GM12892 (cell line): ENCODE measurements around the gene MCC.

Experiments used
- DNase-seq: peaks from one replicate; pipeline ENCODE4 v3.0.0; 2011; ENCODE audit not compliant: insufficient read length
- FAIRE-seq: peaks from 2 replicates; lab custom pipeline; 2011; peaks lifted over from hg19 to GRCh38; lab: Jason Lieb, UNC
- POLR2A ChIP-seq: IDR thresholded peaks from 2 replicates; pipeline ENCODE4 v1.6.1; 2011; ENCODE audit warnings: low read depth, low read length, control low read depth
- POLR2AphosphoS5 ChIP-seq: IDR thresholded peaks from 2 replicates; pipeline ENCODE4 v1.6.1; 2011; ENCODE audit warnings: low read depth, low read length, control low read depth
- TAF1 ChIP-seq: IDR thresholded peaks from 2 replicates; pipeline ENCODE4 v1.6.1; 2011; ENCODE audit warnings: low read depth, mild to moderate bottlenecking, control low read depth, low read length, borderline replicate concordance

The MCC gene

GRCh38 chr5:113060408-113061025 lies 427.7 kb downstream of the MCC start:
- FAIRE-seq: no peak
- no peak for DNase-seq
- TF ChIP-seq POLR2A (no peak), TAF1 (no peak), POLR2AphosphoS5 (no peak)

DNA sequence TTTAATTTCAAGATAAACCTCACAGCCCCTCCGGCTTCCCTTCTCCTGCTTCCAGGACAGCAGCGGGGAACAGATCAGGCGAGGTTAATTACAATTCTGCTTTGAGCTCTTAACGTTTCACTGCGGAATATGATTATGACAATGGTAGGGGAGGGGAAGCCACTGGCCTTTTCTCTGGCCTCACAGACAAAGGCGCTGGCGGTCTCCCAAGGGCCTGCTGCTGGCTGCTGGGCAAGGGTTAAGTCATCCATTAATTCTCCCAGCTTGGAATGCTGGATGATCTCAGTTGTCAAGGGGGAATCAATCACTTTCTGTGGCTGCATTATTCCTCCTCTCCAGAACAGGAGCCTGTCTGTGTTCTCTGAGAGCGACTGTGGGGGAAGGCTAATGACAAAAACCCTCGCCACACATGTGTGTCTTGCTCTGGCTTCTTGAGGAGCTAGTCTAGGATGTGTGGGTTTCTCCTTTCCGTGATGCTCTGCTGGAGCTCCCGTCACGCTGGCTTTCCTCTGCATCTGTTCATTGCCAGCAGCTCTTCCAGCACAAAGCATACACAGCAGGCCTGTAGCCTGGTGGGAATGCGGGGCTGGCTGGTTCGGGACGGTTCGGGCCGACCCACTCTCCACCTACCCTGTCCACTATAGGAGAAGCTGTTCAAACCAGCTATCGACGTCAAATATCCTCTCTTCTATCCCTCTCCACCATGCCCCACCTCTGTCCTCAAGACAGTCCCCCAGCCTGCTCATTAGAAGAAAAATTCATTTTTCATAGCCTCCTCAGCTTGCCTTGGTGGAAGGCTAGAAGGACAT lies 428.8 kb downstream of the MCC start:
- TF ChIP-seq POLR2AphosphoS5 (no peak), POLR2A (no peak), TAF1 (no peak)
- FAIRE-seq (no peak), DNase-seq (no peak)

DNA sequence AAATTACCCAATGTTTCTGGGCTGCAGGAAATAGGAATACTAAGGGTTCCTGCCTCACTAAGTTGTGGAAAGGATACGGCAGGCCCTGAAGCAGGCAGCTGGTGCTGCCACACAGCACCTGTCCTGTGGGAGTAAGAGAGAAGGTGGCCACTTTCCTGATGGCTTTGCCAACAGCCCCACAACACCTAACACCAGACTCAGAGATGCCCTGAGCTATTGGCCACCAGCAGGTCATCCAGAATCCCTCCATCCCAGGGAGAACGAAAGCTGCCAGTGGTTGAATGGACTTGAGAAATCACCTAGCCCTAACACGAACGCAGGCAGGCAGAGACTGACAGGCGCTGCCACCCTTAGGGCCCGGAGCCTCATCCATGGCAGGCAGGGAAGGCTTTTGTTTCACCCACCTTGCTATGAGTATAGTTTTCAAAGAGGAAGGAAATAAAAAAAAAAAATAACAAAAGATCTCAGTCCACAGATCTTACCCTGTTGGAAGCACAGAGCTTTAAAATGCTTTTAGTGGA lies 429.5 kb downstream of the MCC start:
- TF ChIP-seq POLR2AphosphoS5 (no peak), TAF1 (no peak), POLR2A (no peak)
- FAIRE-seq (no peak), DNase-seq (no peak)

DNA sequence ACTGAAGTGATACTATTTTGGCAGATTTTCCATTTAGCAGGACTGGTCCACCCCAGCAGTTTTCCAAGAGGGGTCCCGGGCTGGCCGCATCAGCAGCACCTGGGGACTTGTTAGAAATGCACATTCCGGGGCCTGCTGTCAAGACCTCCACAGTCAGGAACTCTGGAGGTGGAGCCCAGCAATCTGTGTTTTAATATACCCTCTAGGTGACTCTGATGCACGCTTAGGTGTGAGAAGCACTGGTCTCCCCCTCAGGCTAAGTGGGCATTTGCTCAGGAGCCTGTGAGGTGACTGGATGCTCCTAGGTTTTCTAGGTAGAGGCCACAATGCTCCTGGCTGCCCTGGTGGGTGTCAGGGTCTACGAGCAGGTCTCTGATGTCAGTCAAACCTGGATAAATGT lies 430.0 kb downstream of the MCC start:
- TF ChIP-seq TAF1 (no peak), POLR2A (no peak), POLR2AphosphoS5 (no peak)
- DNase-seq (no peak), FAIRE-seq (no peak)

DNA sequence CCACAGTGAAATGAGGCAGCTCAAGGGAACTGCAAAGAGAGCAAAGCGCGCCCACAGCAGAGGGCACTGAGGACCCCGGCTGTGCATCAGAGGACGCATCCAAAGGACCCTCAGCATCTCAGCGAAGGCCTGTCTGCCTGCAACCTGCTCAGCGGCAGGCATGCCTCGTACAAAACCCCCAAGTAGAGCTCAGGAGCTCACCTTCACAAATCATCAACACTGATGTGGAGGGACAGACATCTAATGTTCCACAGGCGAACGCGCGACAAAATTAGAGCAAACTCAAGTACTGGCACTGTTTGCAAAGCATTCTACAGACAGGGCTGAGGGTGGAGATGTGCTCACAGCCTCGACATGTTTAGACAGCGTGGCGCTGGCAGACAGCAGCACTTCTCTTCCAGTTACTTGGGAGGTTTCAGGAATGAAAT lies 430.7 kb downstream of the MCC start:
- no peak for TF ChIP-seq TAF1
- TF ChIP-seq POLR2A: no peak
- no peak for TF ChIP-seq POLR2AphosphoS5
- FAIRE-seq (no peak), DNase-seq (no peak)

DNA sequence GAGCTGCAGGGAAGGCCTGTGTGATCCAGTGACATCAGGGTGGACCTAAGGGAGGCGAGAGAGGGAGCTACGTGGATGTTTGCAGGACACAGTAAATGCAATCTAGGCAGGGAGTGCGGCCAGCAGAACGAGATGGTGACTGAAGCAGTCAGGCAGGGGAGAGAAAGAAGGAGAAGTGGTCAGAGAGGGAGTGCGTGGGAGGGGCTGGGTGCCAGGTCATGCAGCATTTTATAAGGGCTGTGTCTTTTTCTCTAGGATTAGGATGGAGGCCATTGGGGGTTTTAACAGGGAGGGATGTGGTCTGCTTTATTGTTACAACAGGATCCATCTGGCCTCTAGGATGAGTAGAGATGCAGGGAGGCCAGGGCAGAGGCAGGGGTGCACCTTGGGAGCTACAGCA lies 431.3 kb downstream of the MCC start:
- DNase-seq (no peak), FAIRE-seq (no peak)
- TF ChIP-seq TAF1 (no peak), POLR2A (no peak), POLR2AphosphoS5 (no peak)

DNA sequence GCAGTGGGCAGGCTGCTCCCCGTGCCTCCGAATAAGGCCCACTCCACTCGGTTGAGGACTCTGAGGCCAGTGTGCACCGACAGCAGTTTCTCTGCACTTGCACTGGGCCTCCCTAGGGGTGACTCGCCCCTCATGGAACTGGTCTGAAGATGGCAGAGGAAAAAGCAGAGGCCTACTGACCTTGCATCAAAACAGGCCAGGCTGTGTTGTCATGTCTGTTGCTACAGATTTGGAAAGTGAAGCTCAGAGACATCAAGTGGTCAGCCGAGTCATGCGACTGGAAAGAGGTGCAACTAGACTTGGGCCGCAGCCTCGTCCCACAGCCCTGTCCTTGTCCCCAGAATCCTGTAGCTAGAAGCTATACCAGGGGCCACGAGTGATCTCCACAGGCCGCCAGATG lies 433.4 kb downstream of the MCC start:
- no peak for DNase-seq
- FAIRE-seq: no peak
- no peak for TF ChIP-seq TAF1
- TF ChIP-seq POLR2A: no peak
- TF ChIP-seq POLR2AphosphoS5: no peak

- DNase-seq (no peak), FAIRE-seq (no peak)
- no peak for TF ChIP-seq POLR2A
- no peak for TF ChIP-seq TAF1
- TF ChIP-seq POLR2AphosphoS5: no peak
Observed at GRCh38 chr5:113053511-113053995, 434.7 kb downstream of the MCC start.

- no peak for FAIRE-seq
- DNase-seq: no peak
- no peak for TF ChIP-seq POLR2A
- TF ChIP-seq TAF1: no peak
Observed at GRCh38 chr5:113052041-113052795, 436.0 kb downstream of the MCC start.

- DNase-seq (no peak), FAIRE-seq (no peak)
- TF ChIP-seq POLR2A: no peak
Observed at GRCh38 chr5:113050721-113051382, 437.4 kb downstream of the MCC start.

GRCh38 chr5:113048931-113049330 lies 439.3 kb downstream of the MCC start:
- DNase-seq: no peak
- FAIRE-seq: no peak
- TF ChIP-seq TAF1 (no peak), POLR2A (no peak), POLR2AphosphoS5 (no peak)
